HepG2 (cell line): ENCODE data around the gene C2. TPM values are rescaled to one million over a fixed set of nuclear protein-coding genes. Genes with fewer than 3 reads are reported as not detected.

ENCODE experiments used
- CTCF ChIP-seq: sonication (generic); formaldehyde crosslinking; IDR thresholded peaks from 2 replicates; pipeline ENCODE4 v1.5.0; 2020; ENCODE audit warnings: mild to moderate bottlenecking, missing genetic modification reagents, moderate library complexity
- DBP ChIP-seq: sonication (generic); formaldehyde crosslinking; IDR thresholded peaks from 2 replicates; pipeline ENCODE4 v1.4.0; 2020; ENCODE audit warnings: missing genetic modification reagents; ENCODE audit errors: not compliant biosample characterization
- KDM3A ChIP-seq: IDR thresholded peaks from 2 replicates; pipeline ENCODE4 v1.6.1; 2018; ENCODE audit warnings: low read depth, missing compliant biosample characterization
- KLF12 ChIP-seq: sonication (generic); formaldehyde crosslinking; IDR thresholded peaks from 2 replicates; pipeline ENCODE4 v1.4.0; 2020; ENCODE audit warnings: missing genetic modification reagents, borderline replicate concordance
- MED1 ChIP-seq: sonication (generic); formaldehyde crosslinking; IDR thresholded peaks from 2 replicates; pipeline ENCODE4 v1.4.0; 2020; ENCODE audit warnings: missing genetic modification reagents
- SOX13 ChIP-seq, 3 experiments: fragments of 450-650 bp in 1 of 3; sonication (generic) in 1 of 3; formaldehyde crosslinking in 1 of 3; IDR thresholded peaks in 2 of 3; conservative IDR thresholded peaks in 1 of 3; 2 replicates each; pipeline versions ENCODE4 v1.5.0 to v1.6.1; 2016 to 2020; ENCODE audit warnings: antibody characterized with exemption in 1 of 3, mild to moderate bottlenecking in 1 of 3, missing compliant biosample characterization in 1 of 3, missing genetic modification reagents in 1 of 3, moderate library complexity in 1 of 3
- TCF7L2 ChIP-seq: IDR thresholded peaks from 2 replicates; pipeline ENCODE4 v1.6.1; 2011; ENCODE audit warnings: mild to moderate bottlenecking, low read depth, low read length, moderate library complexity
- ZBTB38 ChIP-seq: sonication (generic); formaldehyde crosslinking; IDR thresholded peaks from 2 replicates; pipeline ENCODE4 v1.5.1; 2020; ENCODE audit warnings: mild to moderate bottlenecking, missing genetic modification reagents
- ZNF446 ChIP-seq: sonication (generic); formaldehyde crosslinking; IDR thresholded peaks from 2 replicates; pipeline ENCODE4 v1.5.0; 2020; ENCODE audit warnings: mild to moderate bottlenecking, missing genetic modification reagents
- ZNF510 ChIP-seq: sonication (generic); formaldehyde crosslinking; IDR thresholded peaks from 2 replicates; pipeline ENCODE4 v1.4.0; 2020; ENCODE audit warnings: low read depth, mild to moderate bottlenecking, missing genetic modification reagents
- ZNF563 ChIP-seq: sonication (generic); formaldehyde crosslinking; IDR thresholded peaks from 2 replicates; pipeline ENCODE4 v1.8.0; 2022; ENCODE audit warnings: mild to moderate bottlenecking, moderate library complexity, missing genetic modification reagents
- ZZZ3 ChIP-seq: sonication (generic); formaldehyde crosslinking; IDR thresholded peaks from 2 replicates; pipeline ENCODE4 v1.4.0; 2020; ENCODE audit warnings: missing genetic modification reagents, mild to moderate bottlenecking, borderline replicate concordance
- polyA plus RNA-seq, 8 experiments: library from polyadenylated mRNA; depleted of rRNA in 3 of 8; stranded (reverse) in 7 of 8; unstranded in 1 of 8; fragments of >200 nt; fragmentation: Illumina TruSeq in 4 of 8; extraction: Trizol in 4 of 8; gene quantifications; 2 replicates each; pipeline versions ENCODE4 v1.2.1 to v1.2.3, GENCODE V29; 2011 to 2016; ENCODE audit warnings: low read depth in 4 of 8, missing spikeins in 1 of 8, mixed read lengths in 1 of 8; ENCODE audit not compliant: insufficient read depth in 1 of 8
- total RNA-seq, 5 experiments: library from RNA; depleted of rRNA; stranded (reverse); fragments of >200 nt; fragmentation: Illumina TruSeq; extraction: Trizol; gene quantifications; 2 replicates each; pipeline ENCODE4 v1.2.3, GENCODE V29; 2016; ENCODE audit warnings: low read depth in 1 of 5
- TF ChIP-seq, protein P1 (sequence below): sonication (generic); formaldehyde crosslinking; IDR thresholded peaks from 2 replicates; pipeline ENCODE4 v1.5.0; 2020; ENCODE audit warnings: missing genetic modification reagents
- TF ChIP-seq, protein P2 (sequence below): IDR thresholded peaks from 2 replicates; pipeline ENCODE4 v1.4.0; 2020; ENCODE audit warnings: mild to moderate bottlenecking, missing genetic modification reagents

C2 gene
- total and polyA plus RNA-seq, 2 of the 13 experiments (the other 11 are each of a cell fraction or from before 2014, with no cell fraction given): 165 to 307 TPM

- TF ChIP-seq, protein P1, sequence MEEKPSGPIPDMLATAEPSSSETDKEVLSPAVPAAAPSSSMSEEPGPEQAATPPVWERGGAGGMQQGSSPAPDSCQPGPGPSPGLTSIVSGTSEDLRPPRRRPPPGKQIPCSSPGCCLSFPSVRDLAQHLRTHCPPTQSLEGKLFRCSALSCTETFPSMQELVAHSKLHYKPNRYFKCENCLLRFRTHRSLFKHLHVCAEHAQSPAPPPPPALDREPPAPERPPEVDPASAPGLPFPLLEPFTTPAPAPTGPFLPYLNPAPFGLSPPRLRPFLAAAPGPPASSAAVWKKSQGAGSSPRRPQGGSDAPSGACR (CRISPR knock-in tag): no peak
- TF ChIP-seq ZNF563 (0 out of 2 replicates have a peak, but pooled peaks have one; percentile 41), ZNF510 (CRISPR knock-in tag) (0 out of 2 replicates have a peak, but pooled peaks have one; percentile 42), CTCF (CRISPR knock-in tag) (no peak), SOX13 (IDR thresholded peaks at IDR 0.05) (no peak), SOX13 (CRISPR knock-in tag; conservative IDR thresholded peaks at IDR 0.05 in 1 of 2, IDR thresholded peaks at IDR 0.05 in 1 of 2) (0 out of 4 replicates have a peak, but pooled peaks have one; percentile 4 to 80), DBP (CRISPR knock-in tag) (no peak), ZZZ3 (CRISPR knock-in tag) (no peak), ZBTB38 (CRISPR knock-in tag) (no peak), ZNF446 (CRISPR knock-in tag) (no peak), MED1 (peak; percentile 23; the same call in 1 of the 2 replicates), TCF7L2 (no peak), KLF12 (no peak), KDM3A (CRISPR knock-in tag) (no peak)
- TF ChIP-seq, protein P2, sequence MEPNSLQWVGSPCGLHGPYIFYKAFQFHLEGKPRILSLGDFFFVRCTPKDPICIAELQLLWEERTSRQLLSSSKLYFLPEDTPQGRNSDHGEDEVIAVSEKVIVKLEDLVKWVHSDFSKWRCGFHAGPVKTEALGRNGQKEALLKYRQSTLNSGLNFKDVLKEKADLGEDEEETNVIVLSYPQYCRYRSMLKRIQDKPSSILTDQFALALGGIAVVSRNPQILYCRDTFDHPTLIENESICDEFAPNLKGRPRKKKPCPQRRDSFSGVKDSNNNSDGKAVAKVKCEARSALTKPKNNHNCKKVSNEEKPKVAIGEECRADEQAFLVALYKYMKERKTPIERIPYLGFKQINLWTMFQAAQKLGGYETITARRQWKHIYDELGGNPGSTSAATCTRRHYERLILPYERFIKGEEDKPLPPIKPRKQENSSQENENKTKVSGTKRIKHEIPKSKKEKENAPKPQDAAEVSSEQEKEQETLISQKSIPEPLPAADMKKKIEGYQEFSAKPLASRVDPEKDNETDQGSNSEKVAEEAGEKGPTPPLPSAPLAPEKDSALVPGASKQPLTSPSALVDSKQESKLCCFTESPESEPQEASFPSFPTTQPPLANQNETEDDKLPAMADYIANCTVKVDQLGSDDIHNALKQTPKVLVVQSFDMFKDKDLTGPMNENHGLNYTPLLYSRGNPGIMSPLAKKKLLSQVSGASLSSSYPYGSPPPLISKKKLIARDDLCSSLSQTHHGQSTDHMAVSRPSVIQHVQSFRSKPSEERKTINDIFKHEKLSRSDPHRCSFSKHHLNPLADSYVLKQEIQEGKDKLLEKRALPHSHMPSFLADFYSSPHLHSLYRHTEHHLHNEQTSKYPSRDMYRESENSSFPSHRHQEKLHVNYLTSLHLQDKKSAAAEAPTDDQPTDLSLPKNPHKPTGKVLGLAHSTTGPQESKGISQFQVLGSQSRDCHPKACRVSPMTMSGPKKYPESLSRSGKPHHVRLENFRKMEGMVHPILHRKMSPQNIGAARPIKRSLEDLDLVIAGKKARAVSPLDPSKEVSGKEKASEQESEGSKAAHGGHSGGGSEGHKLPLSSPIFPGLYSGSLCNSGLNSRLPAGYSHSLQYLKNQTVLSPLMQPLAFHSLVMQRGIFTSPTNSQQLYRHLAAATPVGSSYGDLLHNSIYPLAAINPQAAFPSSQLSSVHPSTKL (CRISPR knock-in tag): no peak
These were observed 29.7 kb upstream of the C2 start, which contains the start of gene EHMT2 (continued) for GRCh38 chr6:31897612-31898382.
